Stimulated activated CD4-positive, alpha-beta T cell treated with anti-CD3 and anti-CD28 coated beads, TNF-alpha, amount 100 ng/mL, for 24 hours (primary cell): Measurements from ENCODE around the gene SERPINA5.
"Not testable (repeated sequence)": the region's sequence is repeated elsewhere in the genome, so short reads cannot be mapped to it uniquely, and the experiment has no call there.

Experiments
- DNase-seq, 3 experiments: peaks; one replicate each; pipeline ENCODE4 v3.0.0-alpha.2; 2020; ENCODE audit warnings: low read depth in 3 of 3

The SERPINA5 gene

GRCh38 chr14:94573475-94574277 lies 7.5 kb upstream of the SERPINA5 start:
- no peak for DNase-seq

- DNase-seq = no peak
These were observed 6.9 kb upstream of the SERPINA5 start for GRCh38 chr14:94574336-94574735.

- no peak for DNase-seq
These were observed 5.3 kb upstream of the SERPINA5 start for GRCh38 chr14:94575730-94576585.

- DNase-seq = not testable (repeated sequence)
These were observed 3.8 kb upstream of the SERPINA5 start for GRCh38 chr14:94577472-94577871.

GRCh38 chr14:94578712-94579111 lies 2.5 kb upstream of the SERPINA5 start:
- DNase-seq = no peak

- no peak for DNase-seq
These were observed 1.0 kb downstream of the SERPINA5 start for GRCh38 chr14:94582199-94582750.

GRCh38 chr14:94582851-94583250 lies 1.6 kb downstream of the SERPINA5 start:
- no peak for DNase-seq

GRCh38 chr14:94583557-94583956 lies 2.3 kb downstream of the SERPINA5 start:
- DNase-seq = no peak

GRCh38 chr14:94584591-94585280 lies 3.5 kb downstream of the SERPINA5 start:
- DNase-seq = no peak

- DNase-seq = no peak
These were observed 5.4 kb downstream of the SERPINA5 start for GRCh38 chr14:94586635-94587034.

GRCh38 chr14:94588311-94588710 lies 7.1 kb downstream of the SERPINA5 start:
- DNase-seq = no peak

GRCh38 chr14:94591073-94591472 lies 9.8 kb downstream of the SERPINA5 start:
- DNase-seq = no peak

- DNase-seq = no peak
These were observed 10.6 kb downstream of the SERPINA5 start for GRCh38 chr14:94591871-94592270.

- DNase-seq = no peak
These were observed 11.2 kb downstream of the SERPINA5 start for GRCh38 chr14:94592457-94592856.

GRCh38 chr14:94593376-94593748 lies 12.1 kb downstream of the SERPINA5 start:
- no peak for DNase-seq

GRCh38 chr14:94593749-94594431 lies 12.7 kb downstream of the SERPINA5 start:
- DNase-seq = no peak

GRCh38 chr14:94594441-94594840 lies 13.2 kb downstream of the SERPINA5 start:
- no peak for DNase-seq

GRCh38 chr14:94595912-94596311 lies 14.7 kb downstream of the SERPINA5 start:
- no peak for DNase-seq

- no peak for DNase-seq
These were observed 15.1 kb downstream of the SERPINA5 start for GRCh38 chr14:94596361-94596760.

- no peak for DNase-seq
These were observed 16.6 kb downstream of the SERPINA5 start for GRCh38 chr14:94597788-94598187.

- DNase-seq = no peak
These were observed 17.2 kb downstream of the SERPINA5 start for GRCh38 chr14:94598506-94598815.
